Lower leg skin (tissue), 3 donors: ENCODE data around the gene MGST3.

Source experiments
- POLR2A ChIP-seq, 2 donors: fragments of 450-650 bp; IDR thresholded peaks; one replicate each; pipeline ENCODE4 v1.6.1; 2016 to 2017; ENCODE audit warnings: antibody characterized with exemption in 2 of 2, mild to moderate bottlenecking in 1 of 2, moderate library complexity in 1 of 2
- TF ChIP-seq, protein P1 (sequence below), 3 donors: fragments of 450-650 bp; IDR thresholded peaks; one replicate each; pipeline ENCODE4 v1.5.1; 2016; ENCODE audit warnings: antibody characterized with exemption in 3 of 3, mild to moderate bottlenecking in 3 of 3, moderate library complexity in 2 of 3

GRCh38 chr1:165637427-165637826 lies 6.4 kb downstream of the MGST3 start:
- TF ChIP-seq, protein P1, sequence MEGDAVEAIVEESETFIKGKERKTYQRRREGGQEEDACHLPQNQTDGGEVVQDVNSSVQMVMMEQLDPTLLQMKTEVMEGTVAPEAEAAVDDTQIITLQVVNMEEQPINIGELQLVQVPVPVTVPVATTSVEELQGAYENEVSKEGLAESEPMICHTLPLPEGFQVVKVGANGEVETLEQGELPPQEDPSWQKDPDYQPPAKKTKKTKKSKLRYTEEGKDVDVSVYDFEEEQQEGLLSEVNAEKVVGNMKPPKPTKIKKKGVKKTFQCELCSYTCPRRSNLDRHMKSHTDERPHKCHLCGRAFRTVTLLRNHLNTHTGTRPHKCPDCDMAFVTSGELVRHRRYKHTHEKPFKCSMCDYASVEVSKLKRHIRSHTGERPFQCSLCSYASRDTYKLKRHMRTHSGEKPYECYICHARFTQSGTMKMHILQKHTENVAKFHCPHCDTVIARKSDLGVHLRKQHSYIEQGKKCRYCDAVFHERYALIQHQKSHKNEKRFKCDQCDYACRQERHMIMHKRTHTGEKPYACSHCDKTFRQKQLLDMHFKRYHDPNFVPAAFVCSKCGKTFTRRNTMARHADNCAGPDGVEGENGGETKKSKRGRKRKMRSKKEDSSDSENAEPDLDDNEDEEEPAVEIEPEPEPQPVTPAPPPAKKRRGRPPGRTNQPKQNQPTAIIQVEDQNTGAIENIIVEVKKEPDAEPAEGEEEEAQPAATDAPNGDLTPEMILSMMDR (IDR thresholded peaks at IDR 0.05) = no peak
- TF ChIP-seq POLR2A (IDR thresholded peaks at IDR 0.05) = no peak
